Dedifferentiated amniotic fluid mesenchymal stem cell (primary cell): ENCODE data around the gene MFSD11.
"Not testable (repeated sequence)": the region's sequence is repeated elsewhere in the genome, so short reads cannot be mapped to it uniquely, and the experiment has no call there.

Experiments used
- DNase-seq: peaks from one replicate; pipeline ENCODE4 v3.0.0-alpha.2; 2016; ENCODE audit errors: extremely low spot score

MFSD11 gene

GRCh38 chr17:76737676-76738467 lies at the start of gene MFSD11:
Gene MFSD11, plus strand, starts transcription at chr17:76738119. Its CDS starts 234 bp downstream, at chr17:76738353.
- DNase-seq = peak; percentile 89

GRCh38 chr17:76688165-76688622 lies 49.7 kb upstream of the MFSD11 start:
- DNase-seq = no peak

- no peak for DNase-seq
Measured at GRCh38 chr17:76689859-76690258, 48.1 kb upstream of the MFSD11 start.

- no peak for DNase-seq
Measured at GRCh38 chr17:76690596-76691280, 47.2 kb upstream of the MFSD11 start.

GRCh38 chr17:76691379-76692191 lies 46.3 kb upstream of the MFSD11 start:
- no peak for DNase-seq

GRCh38 chr17:76695059-76695831 lies 42.7 kb upstream of the MFSD11 start:
- DNase-seq = no peak

GRCh38 chr17:76696763-76697701 lies 40.9 kb upstream of the MFSD11 start:
- no peak for DNase-seq

- DNase-seq = peak; percentile 41
Measured at GRCh38 chr17:76697702-76698465, 40.0 kb upstream of the MFSD11 start.

- DNase-seq = not testable (repeated sequence)
Measured at GRCh38 chr17:76698466-76698977, 39.4 kb upstream of the MFSD11 start.

- DNase-seq = no peak
Measured at GRCh38 chr17:76700270-76700616, 37.7 kb upstream of the MFSD11 start.

- peak; percentile 75 for DNase-seq
Measured at GRCh38 chr17:76700617-76701470, 37.1 kb upstream of the MFSD11 start.

GRCh38 chr17:76701471-76701967 lies 36.4 kb upstream of the MFSD11 start:
- DNase-seq = no peak

- no peak for DNase-seq
Measured at GRCh38 chr17:76702076-76702475, 35.8 kb upstream of the MFSD11 start.

GRCh38 chr17:76702941-76703637 lies 34.8 kb upstream of the MFSD11 start:
- no peak for DNase-seq

GRCh38 chr17:76704805-76705204 lies 33.1 kb upstream of the MFSD11 start:
- DNase-seq = no peak

GRCh38 chr17:76706817-76707216 lies 31.1 kb upstream of the MFSD11 start:
- no peak for DNase-seq

GRCh38 chr17:76707985-76708807 lies 29.7 kb upstream of the MFSD11 start:
- DNase-seq = no peak
